HG03175 (cell line): ENCODE results near the gene NID1.
"Not testable (repeated sequence)": the region's sequence is repeated elsewhere in the genome, so short reads cannot be mapped to it uniquely, and the experiment has no call there.

Experiments
- ATAC-seq: cut with Tn5 transposase; IDR thresholded peaks from one replicate; pipeline ENCODE4 v1.9.1; 2021; ENCODE audit warnings: mild to moderate bottlenecking, moderate library complexity; ENCODE audit not compliant: unreplicated experiment

Gene NID1

DNA sequence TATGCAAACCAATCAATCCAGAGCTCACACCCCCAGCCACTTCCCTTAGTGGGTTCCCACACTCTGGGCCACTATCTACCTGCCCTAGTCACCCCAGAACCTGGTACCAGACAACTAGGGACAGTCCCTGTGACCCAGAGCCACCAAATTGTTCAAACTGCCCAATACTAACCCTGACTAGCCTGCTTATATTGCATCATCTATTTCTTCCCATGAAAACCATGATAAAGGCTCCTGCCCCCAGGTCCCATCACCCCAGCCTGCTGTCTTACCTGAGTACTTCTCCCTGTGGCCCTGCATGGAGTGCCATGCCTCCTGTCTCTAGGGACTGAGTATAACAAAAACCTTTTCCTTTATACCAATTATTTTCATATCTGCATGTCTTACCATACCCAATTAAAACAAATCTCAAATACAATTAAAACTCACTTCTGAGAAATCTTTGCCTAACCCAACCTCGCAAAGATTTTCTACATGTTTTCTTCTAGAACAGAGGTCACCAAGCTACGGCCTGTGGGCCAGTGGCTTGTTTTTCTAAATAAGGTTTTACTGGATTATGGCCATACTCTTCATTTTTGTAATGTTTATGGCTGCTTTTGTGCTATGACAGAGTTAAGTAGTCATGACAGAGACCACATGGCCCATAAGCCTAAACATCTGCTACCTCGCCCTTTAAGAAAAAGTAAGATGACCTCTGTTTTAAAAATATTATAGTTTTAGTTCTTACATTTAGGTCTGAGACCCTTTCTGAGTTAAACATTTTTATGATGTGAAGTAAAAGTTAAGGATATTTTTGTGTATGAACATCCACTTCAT lies 31.0 kb upstream of the NID1 start:
- no peak for ATAC-seq

DNA sequence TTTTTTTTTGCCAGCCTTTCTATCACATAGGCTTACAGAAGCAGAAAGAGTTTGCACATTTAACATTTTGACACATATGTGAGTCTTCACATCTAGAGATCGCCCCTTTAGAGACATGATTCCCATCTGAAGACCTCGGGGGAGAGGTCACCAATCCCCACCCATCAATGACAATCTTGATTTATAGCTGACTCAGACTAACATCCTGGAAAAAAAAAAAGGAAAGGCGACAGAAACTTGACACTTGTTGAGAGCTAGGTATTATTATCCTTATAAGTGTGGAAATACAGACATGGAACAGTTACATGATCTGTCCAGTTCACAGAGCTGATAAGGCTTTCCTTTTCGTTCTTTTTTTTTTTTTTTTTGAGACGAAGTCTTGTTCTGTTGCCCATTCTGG lies 28.0 kb upstream of the NID1 start:
- ATAC-seq, result no peak

DNA sequence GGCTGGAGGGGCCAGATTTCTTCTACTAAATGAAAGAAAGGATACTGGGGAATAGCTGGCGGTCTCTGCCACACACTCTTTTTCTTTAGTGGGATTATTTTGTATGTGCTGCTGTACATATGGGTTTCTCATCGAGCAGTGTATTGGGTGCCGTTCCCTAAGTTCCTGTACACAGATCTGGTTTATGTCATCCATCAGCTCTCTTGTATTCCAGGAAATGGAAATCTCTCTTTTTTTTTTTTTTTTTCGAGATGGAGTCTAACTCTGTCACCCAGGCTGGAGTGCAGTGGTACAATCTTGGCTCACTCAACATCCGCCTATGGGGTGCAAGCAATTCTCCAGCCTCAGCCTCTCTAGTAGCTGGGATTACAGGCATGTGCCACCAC lies 27.0 kb upstream of the NID1 start:
- ATAC-seq, result no peak

DNA sequence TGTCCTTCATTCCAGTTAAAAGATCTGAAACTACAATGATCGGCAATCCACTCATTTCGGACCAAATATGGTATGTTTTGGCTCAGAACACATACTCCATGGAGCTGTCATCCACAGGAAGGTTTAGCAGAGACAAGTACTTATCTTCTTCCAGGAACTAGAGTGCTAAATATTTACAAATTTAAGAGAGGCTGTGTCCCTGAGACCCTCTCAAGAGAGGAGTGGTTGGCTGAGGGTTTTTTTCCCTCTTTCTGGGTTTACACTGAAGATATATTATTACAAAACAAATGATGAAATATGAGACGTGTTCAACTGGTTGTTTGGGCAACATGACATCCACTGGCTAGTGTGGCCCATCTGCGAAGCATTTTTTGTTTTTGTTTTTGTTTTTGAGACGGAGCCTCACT lies 25.9 kb upstream of the NID1 start:
- ATAC-seq, result no peak

DNA sequence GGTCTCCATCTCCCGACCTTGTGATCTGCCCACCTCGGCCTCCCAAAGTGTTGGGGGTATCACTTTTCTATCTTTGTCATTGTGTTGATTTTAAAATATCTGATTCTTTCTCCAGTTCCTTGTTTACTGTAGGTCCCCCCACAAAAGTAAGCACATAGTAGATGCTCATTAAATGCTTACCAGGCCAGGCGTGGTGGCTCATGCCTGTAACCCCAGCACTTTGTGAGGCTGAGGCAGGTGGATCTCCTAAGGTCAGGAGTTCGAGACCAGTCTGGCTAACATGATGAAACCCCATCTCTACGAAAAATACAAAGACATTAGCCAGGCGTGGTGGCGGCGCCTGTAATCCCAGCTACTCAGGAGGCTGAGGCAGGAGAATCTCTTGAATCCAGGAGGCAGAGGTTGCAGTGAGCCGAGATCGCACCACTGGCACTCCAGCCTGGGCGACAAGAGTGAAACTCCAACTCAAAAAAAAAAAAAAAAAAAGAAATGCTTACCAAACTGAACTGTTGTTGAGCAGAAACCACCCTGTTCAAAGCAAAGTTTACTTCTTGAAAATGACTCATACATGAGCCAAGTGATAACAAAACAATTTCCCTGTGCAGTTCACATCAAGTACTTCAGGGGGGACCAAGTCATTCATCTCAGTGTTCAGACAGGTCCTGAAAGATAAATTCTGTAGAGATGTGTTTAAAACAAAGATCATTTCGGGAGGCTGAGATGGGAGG lies 24.3 kb upstream of the NID1 start:
- ATAC-seq, result no peak

DNA sequence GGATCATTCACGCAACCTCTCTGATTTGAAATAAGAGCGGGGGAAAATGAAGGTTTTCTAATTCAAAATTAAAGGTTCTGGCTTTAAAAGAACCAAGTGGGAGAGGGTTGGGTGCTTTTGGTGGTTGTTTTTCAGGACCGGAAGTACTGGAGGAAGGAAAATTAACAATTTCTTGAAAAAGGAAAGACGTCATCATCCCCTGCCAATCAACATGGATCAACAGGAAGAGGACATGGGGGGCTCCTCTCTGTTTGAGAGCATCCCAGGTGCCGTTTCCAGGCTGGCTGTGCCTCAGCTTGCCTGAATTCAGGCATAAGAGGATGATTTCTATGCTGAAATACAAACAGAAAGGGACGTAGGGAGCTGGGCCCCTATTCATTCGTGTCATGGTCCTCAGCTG lies 21.6 kb upstream of the NID1 start:
- no peak for ATAC-seq

DNA sequence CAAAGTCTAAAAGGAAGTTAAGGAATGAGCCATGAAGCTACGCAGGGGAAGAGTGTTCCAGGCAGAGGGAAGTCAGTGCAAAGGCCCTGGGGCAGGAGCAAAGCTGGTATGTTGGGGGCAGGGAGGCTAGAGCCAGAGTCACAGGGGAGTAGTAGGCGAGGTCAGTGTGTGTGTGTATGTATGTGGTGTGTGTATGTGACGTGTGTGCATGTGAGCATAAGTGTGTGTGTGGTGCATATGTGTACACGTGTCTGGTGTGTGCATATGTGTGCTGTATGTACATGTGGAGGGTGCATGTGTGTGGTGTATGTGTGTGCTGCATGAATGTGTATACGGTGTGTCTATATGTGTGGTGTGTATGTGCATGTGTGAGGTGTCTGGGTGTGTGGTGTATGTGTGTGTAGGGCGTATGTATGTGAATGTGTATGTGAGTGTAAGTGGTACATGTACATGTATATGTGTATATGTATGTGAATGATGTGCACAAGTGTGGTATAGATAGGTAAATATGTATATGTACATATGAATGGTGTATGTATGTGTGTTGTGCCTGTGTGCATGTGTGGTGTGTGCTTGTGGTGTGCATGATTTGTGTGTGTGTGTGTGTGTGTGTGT lies 20.8 kb upstream of the NID1 start:
- ATAC-seq, result no peak

DNA sequence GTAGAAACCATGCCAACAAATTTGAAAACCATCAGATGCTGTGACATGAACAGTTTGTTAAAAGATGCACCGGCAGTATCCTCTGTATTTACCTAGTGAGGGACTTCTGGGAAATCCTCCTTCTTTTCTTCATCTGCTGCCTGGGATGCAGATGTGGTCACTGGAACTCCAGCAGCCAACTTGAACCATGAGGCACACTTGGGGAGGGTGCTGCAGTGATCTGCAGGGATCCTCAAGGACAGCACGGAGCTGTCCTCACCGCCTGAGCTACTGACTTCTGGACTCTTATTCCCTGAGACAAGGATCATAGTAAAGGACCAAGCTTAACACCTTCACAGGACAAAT lies 19.5 kb upstream of the NID1 start:
- ATAC-seq, result no peak

DNA sequence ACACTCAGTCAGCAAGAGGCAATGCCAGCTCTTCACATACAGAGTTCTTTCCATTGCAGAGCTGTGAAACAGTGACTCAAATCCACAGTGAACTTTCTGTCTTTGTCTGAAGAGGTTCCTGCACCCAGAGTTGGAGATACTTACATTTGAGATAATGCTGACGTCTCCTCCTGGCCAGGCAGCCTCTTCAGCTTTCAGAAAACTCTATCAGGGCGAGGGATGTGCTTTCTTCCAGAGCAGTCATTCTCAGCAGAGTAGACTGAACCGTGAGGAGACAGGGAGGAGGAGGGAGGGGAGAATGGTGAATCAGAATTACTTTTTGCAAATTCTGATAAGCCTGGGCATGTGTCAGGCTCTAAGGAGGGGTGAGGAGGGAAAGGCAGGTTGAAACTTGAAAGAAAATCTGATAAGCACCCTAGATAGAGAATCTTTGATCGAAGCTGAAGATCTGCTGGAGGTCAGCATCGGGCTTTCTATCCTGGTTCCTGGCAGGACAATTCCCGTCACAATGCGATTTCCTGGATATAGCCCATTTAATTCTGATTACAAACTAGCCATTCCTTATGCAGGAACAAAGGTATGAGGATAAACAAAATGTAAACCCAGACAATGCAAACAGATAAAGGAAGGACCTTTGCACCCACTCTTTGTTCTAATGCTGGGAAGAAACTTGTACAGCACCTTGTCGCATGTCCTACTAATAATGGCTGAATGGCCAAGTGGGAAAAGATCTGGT lies 18.9 kb upstream of the NID1 start:
- ATAC-seq, result no peak

DNA sequence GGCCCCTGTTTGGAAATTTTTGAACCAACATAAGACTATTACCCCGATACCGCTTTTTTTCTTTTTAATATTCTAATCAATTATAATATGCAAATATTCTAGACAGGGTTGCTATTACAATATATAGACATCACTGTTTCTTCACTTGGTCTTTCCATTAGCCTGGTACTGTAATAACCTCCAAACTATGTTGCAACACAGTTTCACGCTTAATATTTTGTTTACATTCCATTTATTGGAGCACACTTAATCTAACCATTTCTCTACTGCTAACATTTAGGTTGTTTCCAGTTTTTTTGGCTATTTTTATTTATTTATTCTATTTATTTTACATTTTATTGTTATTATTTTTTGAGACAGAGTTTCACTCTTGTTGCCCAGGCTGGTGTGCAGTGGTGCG lies 17.6 kb upstream of the NID1 start:
- no peak for ATAC-seq

DNA sequence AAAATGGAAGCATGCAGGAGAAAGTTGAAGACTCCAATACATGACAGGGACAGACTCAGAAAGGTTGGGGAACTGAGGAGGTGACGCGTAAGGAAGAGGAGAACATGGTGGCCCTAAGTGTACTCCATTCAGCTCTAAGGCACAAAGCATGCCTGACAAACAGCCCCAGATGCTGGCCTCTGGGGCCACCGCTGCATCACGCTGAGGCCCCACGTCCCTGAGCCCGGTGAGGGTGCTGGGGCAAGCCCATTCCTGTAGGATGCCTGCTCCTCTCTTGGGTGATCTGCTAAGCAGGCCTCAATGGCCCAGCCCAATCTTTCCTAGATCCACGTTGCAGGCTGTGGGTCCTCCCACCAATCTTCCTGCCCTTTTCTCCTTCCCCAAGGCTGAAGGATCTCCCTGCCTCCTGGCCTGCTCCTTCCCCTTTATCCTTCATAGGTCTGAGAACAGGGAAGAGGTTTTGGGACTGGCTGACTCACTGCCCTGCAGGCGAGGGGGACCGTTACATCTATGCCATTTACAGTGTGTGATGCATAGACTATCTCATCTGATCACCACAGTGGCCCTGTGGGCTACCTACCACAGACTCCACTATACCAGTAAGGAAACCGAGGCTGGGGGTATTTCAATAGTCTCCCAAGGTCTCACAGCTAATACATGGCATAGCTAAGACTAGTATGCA lies 16.8 kb upstream of the NID1 start:
- no peak for ATAC-seq

DNA sequence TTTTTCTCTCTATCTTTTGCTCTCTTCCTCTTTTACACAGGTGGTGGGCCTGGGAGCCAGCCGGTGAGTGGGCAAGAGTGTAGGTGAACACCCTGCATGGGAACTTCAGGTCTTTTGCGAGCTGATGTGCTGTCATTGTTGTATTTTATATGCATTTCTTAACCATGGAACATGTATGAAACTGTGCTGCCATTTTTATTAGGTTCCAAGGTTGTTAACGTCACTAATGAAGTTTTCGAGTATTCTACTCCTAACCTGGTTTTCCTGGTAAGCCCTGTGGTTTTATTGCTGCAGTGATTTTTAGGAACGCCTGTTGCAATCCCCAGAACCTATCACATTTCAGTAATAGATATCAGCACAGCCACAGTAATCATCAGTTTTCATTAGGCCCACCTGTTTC lies 14.8 kb upstream of the NID1 start:
- no peak for ATAC-seq

DNA sequence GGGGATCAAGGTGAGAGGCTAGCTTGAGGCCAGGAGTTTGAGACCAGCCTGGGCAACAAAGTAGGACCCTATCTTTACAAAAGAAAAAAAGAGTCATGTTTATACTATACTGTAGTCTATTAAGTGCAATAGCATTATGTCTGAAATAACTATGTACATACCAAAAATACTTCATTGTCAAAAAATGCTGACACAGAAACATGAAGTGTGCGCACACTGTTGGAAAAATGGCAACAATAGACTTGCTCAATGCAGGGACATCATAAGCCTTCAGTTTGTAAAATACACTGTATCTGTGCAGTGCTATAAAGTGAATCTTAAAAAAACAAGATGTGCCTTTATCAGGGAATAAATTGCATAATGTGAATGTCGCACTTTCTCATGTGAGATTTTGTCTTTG lies 14.1 kb upstream of the NID1 start:
- ATAC-seq, result no peak

DNA sequence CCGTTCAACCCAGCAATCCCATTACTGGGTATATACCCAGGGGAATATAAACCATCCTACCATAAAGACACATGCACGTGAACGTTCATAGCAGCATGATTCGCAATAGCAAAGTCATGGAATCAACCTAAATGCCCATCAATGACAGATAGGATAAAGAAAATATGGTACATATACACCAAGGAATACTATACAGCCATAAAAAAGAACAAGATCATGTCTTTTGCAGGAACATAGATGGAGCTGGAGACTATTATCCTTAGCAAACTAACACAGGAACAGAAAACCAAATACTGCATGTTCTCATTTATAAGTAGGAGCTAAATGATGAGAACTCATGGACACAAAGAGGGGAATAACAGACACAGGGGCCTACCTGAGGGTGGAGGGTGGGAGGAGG lies 13.2 kb upstream of the NID1 start:
- not testable (repeated sequence) for ATAC-seq

DNA sequence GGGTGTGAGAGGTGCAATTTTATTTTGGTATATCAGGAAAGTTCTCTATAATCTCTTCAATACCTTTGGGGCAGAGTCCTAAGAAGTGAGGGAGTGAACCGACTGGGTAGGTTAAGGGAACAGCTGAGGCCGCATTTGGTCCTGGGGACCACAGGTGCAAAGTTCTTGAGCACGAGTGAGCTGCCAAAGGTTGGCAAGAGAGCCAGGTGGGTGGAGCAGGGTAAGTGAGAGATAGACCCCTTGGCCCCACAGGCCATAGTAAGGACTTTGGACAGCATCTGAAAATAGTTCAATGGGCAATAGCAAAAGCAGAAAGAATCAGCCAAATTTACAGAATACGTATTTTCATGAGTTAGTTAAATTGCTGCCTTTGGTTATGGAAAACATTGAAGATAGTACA lies 11.0 kb upstream of the NID1 start:
- ATAC-seq, result no peak

DNA sequence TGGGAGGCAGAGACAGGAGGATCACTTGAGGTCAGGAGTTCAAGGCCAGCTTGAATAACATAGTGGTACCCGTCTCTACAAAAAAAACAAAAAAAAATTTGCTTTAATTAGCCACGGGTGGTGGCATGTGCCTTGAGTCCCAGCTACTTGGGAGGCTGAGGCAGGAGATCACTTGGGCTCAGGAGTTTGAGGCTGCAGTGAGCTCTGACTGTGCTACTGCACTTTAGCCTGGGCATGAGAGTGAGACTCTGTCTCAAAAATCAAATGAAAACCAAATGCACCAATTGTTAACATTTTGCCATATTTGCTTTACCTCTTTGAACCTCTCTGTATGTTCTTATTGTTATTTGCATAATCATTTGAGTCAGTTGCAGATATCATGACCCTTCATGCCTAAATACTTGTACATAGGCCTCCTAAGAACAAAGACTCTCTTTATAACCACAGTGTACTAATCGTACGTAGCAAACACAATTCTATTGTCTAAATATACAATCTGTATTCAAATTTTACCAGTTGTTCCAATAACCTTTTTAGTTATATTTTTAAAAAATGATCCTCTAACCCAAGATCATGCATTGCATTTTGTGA lies 8.5 kb upstream of the NID1 start:
- no peak for ATAC-seq

DNA sequence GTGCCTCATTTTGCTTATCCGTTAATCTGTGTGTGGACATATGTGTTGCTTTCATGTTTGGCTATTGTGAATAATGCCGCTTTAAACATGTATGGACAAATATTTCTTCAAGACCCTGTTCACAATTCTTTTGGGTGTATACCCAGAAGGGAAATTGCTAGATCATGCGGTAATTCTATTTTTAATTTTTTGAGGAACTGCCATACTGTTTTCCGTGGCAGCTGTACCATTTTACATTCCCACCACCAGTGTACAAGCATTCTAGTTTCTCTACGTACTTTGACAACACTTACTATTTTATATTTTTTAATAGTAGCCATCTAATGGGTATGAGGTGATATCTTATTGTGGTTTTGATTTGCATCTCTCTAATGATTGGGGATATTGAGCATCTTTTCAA lies 7.1 kb upstream of the NID1 start:
- no peak for ATAC-seq

DNA sequence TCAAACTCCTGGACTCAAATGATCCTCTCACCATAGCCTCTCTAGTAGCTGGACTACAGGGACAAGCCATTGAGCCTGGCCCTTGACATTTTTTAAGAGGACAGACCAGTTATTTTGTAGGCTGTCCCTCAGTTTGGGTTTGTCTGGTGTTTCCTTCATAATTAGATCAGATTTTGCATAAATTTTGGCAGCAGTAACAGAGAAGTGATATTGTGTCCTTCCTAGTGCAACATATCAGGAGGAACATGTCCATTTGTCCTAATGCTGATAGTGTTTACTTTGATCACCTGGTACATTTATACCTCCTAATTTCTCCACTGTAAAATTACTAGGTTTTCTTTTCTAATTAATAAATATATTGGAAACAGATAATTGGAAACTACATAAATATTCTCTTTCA lies 5.9 kb upstream of the NID1 start:
- ATAC-seq, result no peak

DNA sequence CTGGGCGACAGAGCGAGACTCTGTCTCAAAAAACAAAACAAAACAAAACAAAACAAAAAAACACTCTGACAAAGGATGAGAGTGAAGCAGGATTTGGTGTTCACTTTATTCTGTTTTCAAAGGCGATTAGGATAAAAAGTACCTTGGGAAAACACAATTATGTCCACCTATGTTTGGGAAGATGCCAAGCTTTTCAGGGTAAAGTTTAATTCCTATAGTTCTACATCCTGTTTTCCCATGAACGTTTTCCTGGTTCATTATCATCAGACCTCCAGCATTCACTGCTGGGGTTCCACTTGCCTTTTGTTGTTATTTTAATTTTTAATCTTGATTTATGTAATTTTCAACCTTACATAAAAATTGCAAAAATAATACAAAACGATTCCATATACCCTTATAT lies 4.9 kb upstream of the NID1 start:
- no peak for ATAC-seq

DNA sequence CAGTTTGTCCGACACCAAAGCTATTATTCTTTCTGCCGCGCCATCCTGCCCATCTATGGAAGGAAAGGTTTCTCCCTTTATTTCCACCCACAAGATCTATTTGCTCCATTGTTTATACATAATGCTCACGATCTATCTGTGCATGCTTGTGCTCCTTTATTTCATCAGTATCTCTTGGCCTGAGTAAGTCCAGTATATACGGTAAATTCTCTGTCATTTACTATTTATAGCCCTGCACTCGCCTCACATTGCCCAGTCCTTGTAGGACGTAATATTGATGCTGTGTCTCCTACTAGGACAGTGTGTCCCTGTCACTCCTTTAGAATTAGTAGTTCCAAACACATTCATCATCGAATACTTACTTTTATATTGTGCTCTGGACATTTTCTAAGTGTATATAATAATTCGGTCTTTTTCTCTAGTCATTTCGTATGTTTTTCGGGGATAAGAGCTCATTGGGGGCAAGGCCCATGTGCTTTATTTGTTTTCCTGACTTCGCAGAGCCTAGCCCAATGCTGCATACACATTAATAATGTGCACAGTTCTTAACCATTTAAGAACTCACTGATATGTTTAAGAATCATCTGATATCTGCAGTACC lies 3.1 kb upstream of the NID1 start:
- ATAC-seq, result no peak
